GM13977 (cell line): ENCODE results near the gene CXCR4.

Source experiments
- DNase-seq: peaks from one replicate; pipeline ENCODE4 v3.0.0; 2012; ENCODE audit warnings: low spot score
- in situ Hi-C: fragments of 300-500 bp; cut with MboI; formaldehyde crosslinking; loops from one replicate; pipeline ENCODE4 v1.12.0; 2022; ENCODE audit warnings: low sequenced_read_pairs, low pct_unique_long_range_greater_than_20kb, mixed read lengths, inconsistent platforms; ENCODE audit not compliant: unreplicated experiment
- TF ChIP-seq, protein P1 (sequence below): IDR thresholded peaks from 2 replicates; pipeline ENCODE4 v1.5.1; 2012; ENCODE audit warnings: mild to moderate bottlenecking, control low read depth; ENCODE audit not compliant: insufficient read depth; ENCODE audit errors: extremely low read depth, missing control alignments

The CXCR4 gene

DNA sequence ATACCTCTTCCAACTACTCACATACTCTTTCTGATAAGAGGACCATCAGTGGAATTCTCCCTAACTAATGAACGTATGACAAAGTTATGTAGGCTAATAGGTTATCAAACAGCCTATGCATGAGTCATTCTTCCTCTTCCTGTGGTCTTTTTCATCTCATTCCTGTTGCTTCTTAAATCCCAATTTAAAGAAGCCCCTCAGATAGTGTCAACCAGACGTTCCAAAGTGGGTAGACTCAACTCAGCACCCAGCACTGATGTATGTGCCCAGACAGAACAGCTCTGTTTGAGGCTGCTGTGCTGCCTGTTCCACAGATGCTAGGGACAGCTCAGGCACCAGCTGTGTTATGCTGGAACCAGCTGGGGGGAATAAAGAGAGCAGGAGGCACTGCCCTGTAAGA lies 52.6 kb downstream of the CXCR4 start:
- in situ Hi-C loops, result no loop called here
- DNase-seq, result no peak
- TF ChIP-seq, protein P1, sequence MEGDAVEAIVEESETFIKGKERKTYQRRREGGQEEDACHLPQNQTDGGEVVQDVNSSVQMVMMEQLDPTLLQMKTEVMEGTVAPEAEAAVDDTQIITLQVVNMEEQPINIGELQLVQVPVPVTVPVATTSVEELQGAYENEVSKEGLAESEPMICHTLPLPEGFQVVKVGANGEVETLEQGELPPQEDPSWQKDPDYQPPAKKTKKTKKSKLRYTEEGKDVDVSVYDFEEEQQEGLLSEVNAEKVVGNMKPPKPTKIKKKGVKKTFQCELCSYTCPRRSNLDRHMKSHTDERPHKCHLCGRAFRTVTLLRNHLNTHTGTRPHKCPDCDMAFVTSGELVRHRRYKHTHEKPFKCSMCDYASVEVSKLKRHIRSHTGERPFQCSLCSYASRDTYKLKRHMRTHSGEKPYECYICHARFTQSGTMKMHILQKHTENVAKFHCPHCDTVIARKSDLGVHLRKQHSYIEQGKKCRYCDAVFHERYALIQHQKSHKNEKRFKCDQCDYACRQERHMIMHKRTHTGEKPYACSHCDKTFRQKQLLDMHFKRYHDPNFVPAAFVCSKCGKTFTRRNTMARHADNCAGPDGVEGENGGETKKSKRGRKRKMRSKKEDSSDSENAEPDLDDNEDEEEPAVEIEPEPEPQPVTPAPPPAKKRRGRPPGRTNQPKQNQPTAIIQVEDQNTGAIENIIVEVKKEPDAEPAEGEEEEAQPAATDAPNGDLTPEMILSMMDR, result no peak
